Kidney glomerular epithelial cell (primary cell): ENCODE data around the gene TRAF3IP1.
"Not testable (repeated sequence)": the region's sequence is repeated elsewhere in the genome, so short reads cannot be mapped to it uniquely, and the experiment has no call there.

Experiments
- DNase-seq: peaks from one replicate; lab custom pipeline; 2025; lab: John Stamatoyannopoulos, UW

TRAF3IP1 gene

GRCh38 chr2:238380785-238381184 lies 60.5 kb downstream of the TRAF3IP1 start:
- no peak for DNase-seq

- DNase-seq, result no peak
Measured at GRCh38 chr2:238381341-238382115, 61.2 kb downstream of the TRAF3IP1 start.

- DNase-seq, result no peak
Measured at GRCh38 chr2:238382381-238382781, 62.1 kb downstream of the TRAF3IP1 start.

GRCh38 chr2:238383135-238383534 lies 62.8 kb downstream of the TRAF3IP1 start:
- no peak for DNase-seq

GRCh38 chr2:238383743-238384380 lies 63.5 kb downstream of the TRAF3IP1 start:
- DNase-seq, result no peak

- no peak for DNase-seq
Measured at GRCh38 chr2:238387332-238387731, 67.0 kb downstream of the TRAF3IP1 start.

GRCh38 chr2:238388794-238389193 lies 68.5 kb downstream of the TRAF3IP1 start:
- no peak for DNase-seq

GRCh38 chr2:238389988-238390589 lies 69.8 kb downstream of the TRAF3IP1 start:
- no peak for DNase-seq

GRCh38 chr2:238391042-238391689 lies 70.8 kb downstream of the TRAF3IP1 start:
- DNase-seq, result no peak

- DNase-seq, result no peak
Measured at GRCh38 chr2:238396663-238397062, 76.3 kb downstream of the TRAF3IP1 start.

GRCh38 chr2:238397356-238397755 lies 77.0 kb downstream of the TRAF3IP1 start:
- DNase-seq, result no peak

GRCh38 chr2:238398577-238398976 lies 78.3 kb downstream of the TRAF3IP1 start:
- DNase-seq, result no peak

GRCh38 chr2:238399094-238399493 lies 78.8 kb downstream of the TRAF3IP1 start:
- DNase-seq, result no peak

GRCh38 chr2:238401551-238401950 lies 81.2 kb downstream of the TRAF3IP1 start:
- no peak for DNase-seq

- no peak for DNase-seq
Measured at GRCh38 chr2:238403632-238404405, 83.5 kb downstream of the TRAF3IP1 start.

GRCh38 chr2:238404406-238405216 lies 84.3 kb downstream of the TRAF3IP1 start:
- no peak for DNase-seq

- not testable (repeated sequence) for DNase-seq
Measured at GRCh38 chr2:238405217-238405555, 84.9 kb downstream of the TRAF3IP1 start.

GRCh38 chr2:238406221-238406997 lies 86.1 kb downstream of the TRAF3IP1 start:
- DNase-seq, result no peak

- no peak for DNase-seq
Measured at GRCh38 chr2:238406998-238407285, 86.6 kb downstream of the TRAF3IP1 start.

- no peak for DNase-seq
Measured at GRCh38 chr2:238407566-238407965, 87.2 kb downstream of the TRAF3IP1 start.
